ENCODE data around the gene OTOP2.

The OTOP2 gene

GRCh38 chr17:74879308-74879707 is 44.8 kb upstream of the OTOP2 start:
- no peak overlapping the region for H3K4me3 ChIP-seq (ENCODE audit: low read depth, low read length)
- TF ChIP-seq CTCF (IDR thresholded peaks at IDR 0.05; ENCODE audit: low read depth, low read length) = no peak

- no peak overlapping the region for H3K4me3 ChIP-seq (ENCODE audit: low read depth, low read length)
- TF ChIP-seq CTCF (IDR thresholded peaks at IDR 0.05; ENCODE audit: low read depth, low read length) = no peak
These were observed 43.0 kb upstream of the OTOP2 start for GRCh38 chr17:74881073-74881472.

GRCh38 chr17:74882517-74883240 is 41.4 kb upstream of the OTOP2 start:
- no peak overlapping the region for H3K4me3 ChIP-seq (ENCODE audit: low read depth, low read length)
- no peak for TF ChIP-seq CTCF (IDR thresholded peaks at IDR 0.05; ENCODE audit: low read depth, low read length)

- H3K4me3 ChIP-seq (ENCODE audit: low read depth, low read length) = no peak overlapping the region
- TF ChIP-seq CTCF (IDR thresholded peaks at IDR 0.05; ENCODE audit: low read depth, low read length) = no peak
These were observed 40.8 kb upstream of the OTOP2 start for GRCh38 chr17:74883241-74883745.

GRCh38 chr17:74888469-74888868 is 35.6 kb upstream of the OTOP2 start:
- no peak for TF ChIP-seq CTCF (IDR thresholded peaks at IDR 0.05; ENCODE audit: low read depth, low read length)
- H3K4me3 ChIP-seq (ENCODE audit: low read depth, low read length) = no peak overlapping the region

- H3K4me3 ChIP-seq (ENCODE audit: low read depth, low read length) = no peak overlapping the region
These were observed 33.5 kb upstream of the OTOP2 start for GRCh38 chr17:74890554-74890953.

More at GRCh38 chr17:74890554-74890953, 33.5 kb upstream of the OTOP2 start:
- no peak for TF ChIP-seq CTCF (IDR thresholded peaks at IDR 0.05; ENCODE audit: low read depth, low read length)

All from WI38 (cell line).